ENCODE measurements around the gene TADA3.

- TF ChIP-seq POLR2A (IDR thresholded peaks at IDR 0.05), result no peak
- no peak for TF ChIP-seq CTCF (IDR thresholded peaks at IDR 0.05)
Observed at GRCh38 chr3:9837701-9838582, 45.7 kb upstream of the TADA3 start.

All from right lobe of liver (tissue), 4 donors.